CD4-positive, alpha-beta T cell treated with Interferon alpha-2 for 1 hour (primary cell): ENCODE measurements around the gene FHL2.
"Not testable (repeated sequence)": the region's sequence is repeated elsewhere in the genome, so short reads cannot be mapped to it uniquely, and the experiment has no call there.

ENCODE experiments used
- DNase-seq, 2 donors: peaks; one replicate each; pipeline ENCODE4 v3.0.0-alpha.2; 2020 to 2022

Gene FHL2, protein sequence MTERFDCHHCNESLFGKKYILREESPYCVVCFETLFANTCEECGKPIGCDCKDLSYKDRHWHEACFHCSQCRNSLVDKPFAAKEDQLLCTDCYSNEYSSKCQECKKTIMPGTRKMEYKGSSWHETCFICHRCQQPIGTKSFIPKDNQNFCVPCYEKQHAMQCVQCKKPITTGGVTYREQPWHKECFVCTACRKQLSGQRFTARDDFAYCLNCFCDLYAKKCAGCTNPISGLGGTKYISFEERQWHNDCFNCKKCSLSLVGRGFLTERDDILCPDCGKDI

DNA sequence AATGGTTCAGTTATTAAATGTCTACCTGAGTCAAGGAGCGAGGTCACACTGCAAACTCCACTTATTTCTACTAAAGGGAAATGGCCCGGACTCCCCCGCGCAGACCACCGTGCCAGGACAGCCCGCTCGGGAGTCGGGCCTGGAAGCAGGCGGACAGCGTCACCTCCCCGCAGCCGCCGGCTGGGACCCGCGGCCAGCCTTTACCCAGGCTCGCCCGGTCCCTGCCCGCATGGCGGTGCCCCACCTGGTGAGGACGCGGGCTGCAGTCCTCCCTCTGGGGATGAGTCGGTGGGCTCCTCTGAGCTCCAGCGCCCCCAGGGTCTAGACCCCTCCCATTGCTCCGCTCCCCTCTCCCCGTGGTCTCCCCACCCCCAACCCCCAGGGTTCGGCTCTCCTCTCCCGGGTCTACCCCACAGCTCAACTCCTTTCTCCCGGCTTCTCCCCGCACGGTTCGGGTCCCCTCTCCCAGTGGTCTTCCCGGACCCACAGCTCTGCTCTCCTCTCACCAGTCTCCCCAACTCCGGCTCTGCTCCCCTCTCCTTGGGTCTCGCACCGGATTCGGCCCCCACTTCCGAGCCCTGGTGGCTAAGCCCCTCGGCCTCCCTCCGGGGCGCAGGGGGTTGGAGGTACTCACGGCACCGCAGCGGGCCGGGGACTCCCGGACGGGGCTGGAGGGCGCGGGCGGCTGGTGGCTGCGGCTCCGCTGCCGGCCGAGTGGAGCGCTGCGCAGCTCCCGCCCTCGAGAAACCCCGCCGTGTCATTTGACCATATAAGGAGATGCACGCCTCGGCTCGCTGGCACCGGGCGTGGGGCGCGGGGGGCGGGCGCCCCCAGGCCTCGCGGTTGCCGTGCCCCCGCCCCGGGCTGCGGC lies at the start of gene FHL2:
Gene FHL2 (minus strand): TSS at position 716 of the 871 bp plus-strand sequence. CDS start 12,535 bp downstream, outside the sequence.
- peak; percentile 56 to 73 for DNase-seq

GRCh38 chr2:105447476-105447875 lies 48.6 kb upstream of the FHL2 start:
- DNase-seq, result no peak

DNA sequence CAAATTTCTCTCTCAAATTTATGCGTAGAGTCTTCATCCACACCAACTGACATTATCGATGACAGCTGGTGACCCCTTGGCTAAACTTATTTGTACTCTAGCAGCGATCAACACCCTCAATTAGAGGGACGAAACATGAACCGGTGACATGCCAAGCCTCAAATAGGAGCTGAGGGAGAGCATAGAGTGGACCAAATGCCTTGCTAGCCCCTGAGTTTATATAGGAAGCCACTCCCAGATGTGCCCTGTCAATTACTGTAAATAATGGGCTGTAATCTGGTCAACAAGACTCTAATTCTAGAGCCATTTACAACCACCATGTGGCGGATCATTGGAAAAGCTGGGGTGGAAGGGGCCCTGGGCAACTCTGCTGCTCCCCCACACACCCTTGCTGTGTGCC lies 47.6 kb upstream of the FHL2 start:
- DNase-seq, result no peak

- DNase-seq, result no peak
These were observed 47.1 kb upstream of the FHL2 start for GRCh38 chr2:105445976-105446375.

GRCh38 chr2:105445498-105445897 lies 46.6 kb upstream of the FHL2 start:
- DNase-seq, result no peak

- no peak for DNase-seq
These were observed 45.1 kb upstream of the FHL2 start for GRCh38 chr2:105443617-105444598.

DNA sequence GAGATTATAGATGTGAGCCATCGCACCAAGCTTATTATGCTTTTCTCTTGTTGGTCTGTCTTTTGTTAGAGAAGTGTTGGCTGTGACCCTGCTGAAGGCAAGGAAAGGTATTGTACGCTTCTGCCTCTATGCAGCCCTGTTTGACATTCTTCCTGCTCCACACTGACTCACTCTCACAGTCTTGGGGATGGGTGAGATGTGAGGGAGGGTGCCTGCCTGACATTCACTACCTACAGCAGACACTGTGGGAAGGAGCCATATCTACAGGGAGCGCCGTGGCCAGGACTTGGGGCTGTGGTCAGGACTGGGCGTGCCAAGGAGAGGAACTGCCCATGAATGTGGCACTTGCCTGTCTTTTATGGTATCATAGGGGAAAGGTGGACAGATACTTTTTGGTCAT lies 43.9 kb upstream of the FHL2 start:
- no peak for DNase-seq

GRCh38 chr2:105442056-105442455 lies 43.2 kb upstream of the FHL2 start:
- no peak for DNase-seq

GRCh38 chr2:105439141-105439540 lies 40.3 kb upstream of the FHL2 start:
- no peak for DNase-seq

- DNase-seq, result no peak
These were observed 39.5 kb upstream of the FHL2 start for GRCh38 chr2:105438104-105438929.

DNA sequence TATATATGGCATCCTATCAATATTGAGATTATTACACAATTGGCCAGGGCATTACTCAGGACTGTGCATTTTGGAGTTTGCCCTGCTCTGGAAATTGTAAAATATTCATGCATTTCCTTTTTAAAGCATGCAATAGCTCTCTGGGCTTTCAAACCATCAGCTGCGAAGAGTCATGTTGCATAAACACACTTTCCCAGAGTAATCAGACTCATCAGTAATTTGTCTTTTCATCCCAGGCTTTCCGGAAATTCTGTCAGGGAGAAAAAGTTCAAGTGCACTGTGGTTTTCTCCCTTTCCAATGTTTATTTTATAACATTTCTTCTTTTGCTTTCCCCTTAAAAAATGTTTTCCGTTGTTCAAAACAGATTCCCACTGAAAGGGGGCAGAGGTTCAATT lies 38.9 kb upstream of the FHL2 start:
- DNase-seq, result no peak

DNA sequence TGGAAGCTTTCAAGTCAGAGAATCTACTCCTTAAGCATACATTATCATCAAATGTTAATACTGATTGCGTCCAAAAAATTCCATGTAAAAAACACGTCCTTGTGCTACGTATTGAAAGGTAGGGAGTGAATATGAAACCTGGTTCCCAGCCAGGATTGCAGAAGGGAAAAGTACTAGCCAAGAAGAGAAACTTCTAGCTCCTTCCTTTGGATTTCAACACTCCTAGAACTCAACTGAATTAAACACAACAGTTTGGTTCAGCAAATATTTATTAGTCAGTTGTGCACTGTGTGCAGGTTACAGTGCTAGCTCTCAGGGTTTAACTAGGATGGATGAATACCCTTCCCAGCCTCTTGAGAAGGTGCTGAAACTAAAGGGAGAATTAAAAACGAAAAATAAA lies 33.9 kb upstream of the FHL2 start:
- DNase-seq, result no peak

DNA sequence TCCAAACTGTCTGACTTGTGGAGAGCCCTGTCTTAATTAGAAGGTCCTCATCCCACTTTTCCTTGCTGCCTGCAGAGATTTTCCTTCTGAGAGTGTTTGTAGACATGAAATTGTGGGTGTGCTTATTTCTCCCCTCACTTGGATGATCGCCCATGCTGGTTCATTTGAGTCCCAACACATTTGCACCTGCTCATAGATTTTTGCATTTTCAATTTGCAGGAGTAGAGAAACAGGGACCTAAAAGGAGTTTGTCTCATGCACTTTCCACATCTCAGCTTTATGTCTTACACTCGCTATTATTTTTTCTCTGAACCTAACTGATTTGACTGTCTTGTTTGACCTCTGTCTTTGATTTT lies 33.2 kb upstream of the FHL2 start:
- no peak for DNase-seq

DNA sequence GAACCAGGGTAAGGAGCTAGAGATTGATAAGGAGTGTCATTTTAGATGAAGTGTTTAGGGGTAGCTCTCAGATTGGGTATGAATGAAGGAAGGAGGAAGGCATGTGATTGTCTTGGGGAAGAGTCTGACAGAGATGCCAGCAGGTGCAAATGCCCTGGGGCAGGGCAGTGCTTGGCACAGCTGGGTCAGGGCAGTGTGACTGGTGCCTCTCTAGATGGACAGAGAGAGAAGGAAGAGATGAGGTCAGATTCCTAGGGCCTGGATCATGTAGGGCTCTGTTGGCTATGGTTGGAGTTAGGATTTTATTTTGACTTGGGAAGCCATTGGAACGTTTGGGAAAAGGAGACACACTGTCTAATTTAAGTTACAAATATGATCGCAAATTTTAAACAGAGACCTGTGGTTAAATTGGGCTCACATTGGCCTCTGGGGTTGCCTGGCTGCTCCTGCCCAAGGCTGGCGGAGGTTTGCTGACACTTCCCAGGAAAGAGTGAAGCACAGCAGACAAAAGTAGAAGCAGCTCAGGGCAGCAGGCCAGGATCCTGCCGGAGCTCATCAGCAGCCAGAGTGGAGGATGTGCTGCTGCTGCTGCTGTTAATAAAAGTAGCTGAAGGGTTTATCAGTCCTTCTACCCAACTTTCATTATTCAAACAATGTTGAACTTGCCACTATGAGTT lies 32.7 kb upstream of the FHL2 start:
- DNase-seq, result no peak

DNA sequence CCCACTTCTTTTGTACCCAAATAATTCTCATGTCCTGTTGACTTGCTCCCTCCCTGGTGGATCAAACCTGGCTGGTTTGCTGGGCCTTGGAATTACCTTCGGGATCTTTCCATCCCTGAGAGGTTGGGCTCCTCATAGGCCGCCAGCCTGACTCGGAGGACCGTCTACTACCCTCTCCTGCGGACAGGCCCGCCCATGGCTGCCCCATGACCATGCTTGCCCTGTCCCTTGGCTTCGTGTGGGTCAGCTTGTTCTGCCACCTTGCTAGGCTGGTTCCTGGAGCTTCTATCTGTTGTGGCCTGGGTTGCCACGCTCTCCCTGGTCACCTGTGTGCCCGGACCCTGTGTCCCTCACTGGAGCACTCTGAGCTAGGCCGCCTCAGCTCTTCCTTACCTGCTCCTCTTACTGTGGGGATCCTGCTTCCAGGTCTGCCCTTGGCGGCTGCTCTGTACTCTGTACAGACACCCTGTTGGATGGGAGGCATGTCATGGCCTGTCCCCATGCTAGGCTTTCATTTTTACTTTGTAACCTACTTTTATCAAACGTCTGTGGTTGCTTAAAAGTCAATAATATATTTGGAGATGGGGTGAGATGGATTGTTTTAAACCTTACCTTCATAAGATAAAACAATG lies 29.7 kb upstream of the FHL2 start:
- DNase-seq, result no peak

GRCh38 chr2:105427485-105427884 lies 28.6 kb upstream of the FHL2 start:
- DNase-seq, result no peak

DNA sequence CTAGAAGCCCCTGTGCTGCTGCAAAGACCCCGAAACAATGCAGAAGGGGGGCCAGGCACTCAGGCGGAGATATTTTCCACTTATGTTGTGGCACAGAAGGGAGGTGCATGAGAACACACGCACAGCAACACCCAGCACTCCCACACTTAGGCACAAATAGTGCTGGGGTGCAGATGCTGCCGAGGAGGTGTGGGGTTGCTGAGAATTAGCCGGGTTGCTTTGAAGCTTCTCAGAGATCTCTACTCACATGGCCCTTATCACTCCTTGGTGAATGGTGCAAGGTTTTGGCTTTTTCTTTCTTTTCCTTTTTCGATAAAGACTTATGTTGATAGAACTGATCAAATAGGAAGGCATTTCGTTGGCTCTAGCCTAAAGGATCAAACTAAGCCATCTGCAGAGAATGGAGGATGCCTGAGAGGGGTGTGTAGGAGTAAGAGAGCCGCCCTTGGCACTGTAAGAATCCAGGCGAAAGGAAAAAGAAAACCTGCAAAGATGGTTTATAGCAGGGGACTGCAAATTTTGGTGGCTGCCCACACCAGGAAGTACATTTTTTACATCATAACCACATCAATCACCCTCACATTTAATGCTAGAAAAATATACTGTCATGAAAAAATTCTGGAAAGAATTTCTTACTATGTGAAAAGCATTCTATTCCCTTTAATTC lies 27.9 kb upstream of the FHL2 start:
- peak in 1 of 2 donors; percentile 8 for DNase-seq

DNA sequence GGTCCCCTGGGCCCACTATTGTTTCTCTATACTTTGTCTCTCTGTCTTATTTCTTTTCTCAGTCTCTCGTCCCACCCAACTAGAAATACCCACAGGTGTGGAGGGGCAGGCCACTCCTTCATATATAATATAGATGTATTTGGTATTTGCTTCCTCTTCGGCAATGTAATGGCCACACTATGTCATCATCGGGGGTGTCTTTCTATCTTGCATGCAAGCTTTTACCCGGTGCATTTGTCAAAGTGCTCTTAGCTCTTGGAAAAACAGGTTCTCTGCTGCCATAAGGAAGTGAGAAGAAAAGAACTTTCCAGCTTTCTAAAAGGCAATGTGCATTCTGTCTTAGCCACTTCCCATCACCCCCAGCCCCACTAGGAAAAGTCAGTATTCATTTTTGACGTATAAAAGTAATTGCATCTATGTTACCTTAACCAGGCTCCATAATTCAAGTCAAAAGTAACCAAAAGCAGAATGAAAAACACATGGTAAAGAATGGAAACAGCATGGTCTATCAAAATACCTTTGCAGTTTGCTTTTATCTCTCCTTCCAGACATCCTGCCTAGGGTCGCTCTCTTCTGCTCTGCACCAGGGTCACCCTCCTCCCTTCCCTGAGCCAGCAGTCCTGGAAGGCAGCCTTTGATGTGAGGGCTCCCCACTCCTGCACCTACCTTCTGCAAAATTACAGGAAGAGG lies 27.2 kb upstream of the FHL2 start:
- DNase-seq, result no peak

GRCh38 chr2:105424836-105425235 lies 26.0 kb upstream of the FHL2 start:
- DNase-seq, result not testable (repeated sequence)

GRCh38 chr2:105422801-105423200 lies 23.9 kb upstream of the FHL2 start:
- DNase-seq, result no peak
